GM04504 (cell line): ENCODE data around the gene FAM174C.

Experiments used
- DNase-seq: peaks from one replicate; pipeline ENCODE4 v3.0.0-alpha.2; 2012; ENCODE audit warnings: low read depth

The FAM174C gene

GRCh38 chr19:1273263-1274041 is 1.9 kb upstream of the FAM174C start:
- no peak for DNase-seq

GRCh38 chr19:1274081-1274851 is 1.1 kb upstream of the FAM174C start:
- no peak for DNase-seq

- DNase-seq: no peak
These were observed 474 bp upstream of the FAM174C start for GRCh38 chr19:1274852-1275259.

- no peak for DNase-seq
These were observed 772 bp downstream of the FAM174C start for GRCh38 chr19:1275976-1276627.

GRCh38 chr19:1276628-1277022 is 1.3 kb downstream of the FAM174C start:
- DNase-seq: no peak

GRCh38 chr19:1277061-1277460 is 1.7 kb downstream of the FAM174C start:
- no peak for DNase-seq

- no peak for DNase-seq
These were observed 2.7 kb downstream of the FAM174C start for GRCh38 chr19:1278074-1278473.

GRCh38 chr19:1278713-1279660 is 3.7 kb downstream of the FAM174C start:
- no peak for DNase-seq

- peak; percentile 62 for DNase-seq
These were observed 4.5 kb downstream of the FAM174C start for GRCh38 chr19:1279782-1280341.

- DNase-seq: no peak
These were observed 5.6 kb downstream of the FAM174C start for GRCh38 chr19:1280636-1281568.

- no peak for DNase-seq
These were observed 6.4 kb downstream of the FAM174C start for GRCh38 chr19:1281569-1282287.

- DNase-seq: no peak
These were observed 7.4 kb downstream of the FAM174C start for GRCh38 chr19:1282588-1283206.

GRCh38 chr19:1283207-1283916 is 8.0 kb downstream of the FAM174C start:
- DNase-seq: no peak

- DNase-seq: no peak
These were observed 8.6 kb downstream of the FAM174C start for GRCh38 chr19:1283917-1284292.

GRCh38 chr19:1284293-1284978 is 9.1 kb downstream of the FAM174C start:
- no peak for DNase-seq

GRCh38 chr19:1284979-1285736 is 9.8 kb downstream of the FAM174C start:
- no peak for DNase-seq

GRCh38 chr19:1285737-1286360 is 10.5 kb downstream of the FAM174C start, which contains the start of gene EFNA2:
Gene EFNA2, plus strand, starts transcription at chr19:1285873. Its CDS starts 296 bp downstream, at chr19:1286169.
- no peak for DNase-seq
